A549 (cell line): ENCODE data around the gene SUPT3H.

Experiments used
- CTCF ChIP-seq: fragments of >200 bp; sonication (Bioruptor Twin); formaldehyde crosslinking; IDR thresholded peaks from 3 replicates; pipeline ENCODE4 v1.5.1; 2016
- EHMT2 ChIP-seq: fragments of 200-600 bp; sonication (generic); IDR thresholded peaks from 2 replicates; pipeline ENCODE4 v1.6.1; 2016; ENCODE audit warnings: antibody characterized with exemption, low read depth, mild to moderate bottlenecking, moderate library complexity
- JUN ChIP-seq, 2 experiments: fragments of >200 bp; sonication (Bioruptor Twin); formaldehyde crosslinking; IDR thresholded peaks; 2 replicates in 1 of 2; 3 replicates in 1 of 2; pipeline ENCODE4 v1.6.1; 2016 to 2017
- POLR2A ChIP-seq: IDR thresholded peaks from 2 replicates; pipeline ENCODE4 v1.6.1; 2012; ENCODE audit warnings: mild to moderate bottlenecking, low read length
- POLR2AphosphoS2 ChIP-seq: conservative IDR thresholded peaks from 2 replicates; pipeline ENCODE4 v1.6.1; 2012; ENCODE audit warnings: low read length, improper control_type of control experiment, inconsistent platforms
- RAD21 ChIP-seq, 2 experiments: fragments of >200 bp in 1 of 2; sonication (Bioruptor Twin) in 1 of 2; formaldehyde crosslinking in 1 of 2; IDR thresholded peaks in 1 of 2; conservative IDR thresholded peaks in 1 of 2; 2 replicates in 1 of 2; 3 replicates in 1 of 2; pipeline ENCODE4 v1.6.1; 2012 to 2018; ENCODE audit warnings: inconsistent platforms in 1 of 2
- RFX5 ChIP-seq: fragments of 450-650 bp; IDR thresholded peaks from 2 replicates; pipeline ENCODE4 v1.7.1; 2014; ENCODE audit warnings: antibody characterized with exemption, mild to moderate bottlenecking, moderate library complexity
- SREBF2 ChIP-seq: fragments of 450-650 bp; IDR thresholded peaks from 2 replicates; pipeline ENCODE4 v1.6.1; 2014; ENCODE audit warnings: mild to moderate bottlenecking, moderate library complexity
- TP53 ChIP-seq: fragments of 250-450 bp; sonication (Bioruptor Pico); IDR thresholded peaks from 2 replicates; pipeline ENCODE4 v1.5.0; 2021; ENCODE audit warnings: mild to moderate bottlenecking, moderate library complexity
- ZNF302 ChIP-seq: fragments of 250-450 bp; sonication (Bioruptor Pico); IDR thresholded peaks from 2 replicates; pipeline ENCODE4 v1.9.0; 2021; ENCODE audit warnings: inconsistent platforms, mild to moderate bottlenecking, moderate library complexity
- TF ChIP-seq, protein P1 (sequence below): fragments of 200-600 bp; sonication (generic); IDR thresholded peaks from 2 replicates; pipeline ENCODE4 v1.6.1; 2016; ENCODE audit warnings: antibody characterized with exemption, mild to moderate bottlenecking, moderate library complexity
- TF ChIP-seq, protein P2 (sequence below): IDR thresholded peaks from 2 replicates; pipeline ENCODE4 v1.6.1; 2012

- TF ChIP-seq RFX5 (no peak), CTCF (no peak), EHMT2 (no peak), TP53 (no peak), POLR2A (no peak), JUN (IDR thresholded peaks at IDR 0.05) (no peak), ZNF302 (CRISPR knock-in tag) (no peak), POLR2AphosphoS2 (no peak), RAD21 (conservative IDR thresholded peaks at IDR 0.05 in 1 of 2, IDR thresholded peaks at IDR 0.05 in 1 of 2) (no peak), SREBF2 (no peak)
- TF ChIP-seq, protein P1, sequence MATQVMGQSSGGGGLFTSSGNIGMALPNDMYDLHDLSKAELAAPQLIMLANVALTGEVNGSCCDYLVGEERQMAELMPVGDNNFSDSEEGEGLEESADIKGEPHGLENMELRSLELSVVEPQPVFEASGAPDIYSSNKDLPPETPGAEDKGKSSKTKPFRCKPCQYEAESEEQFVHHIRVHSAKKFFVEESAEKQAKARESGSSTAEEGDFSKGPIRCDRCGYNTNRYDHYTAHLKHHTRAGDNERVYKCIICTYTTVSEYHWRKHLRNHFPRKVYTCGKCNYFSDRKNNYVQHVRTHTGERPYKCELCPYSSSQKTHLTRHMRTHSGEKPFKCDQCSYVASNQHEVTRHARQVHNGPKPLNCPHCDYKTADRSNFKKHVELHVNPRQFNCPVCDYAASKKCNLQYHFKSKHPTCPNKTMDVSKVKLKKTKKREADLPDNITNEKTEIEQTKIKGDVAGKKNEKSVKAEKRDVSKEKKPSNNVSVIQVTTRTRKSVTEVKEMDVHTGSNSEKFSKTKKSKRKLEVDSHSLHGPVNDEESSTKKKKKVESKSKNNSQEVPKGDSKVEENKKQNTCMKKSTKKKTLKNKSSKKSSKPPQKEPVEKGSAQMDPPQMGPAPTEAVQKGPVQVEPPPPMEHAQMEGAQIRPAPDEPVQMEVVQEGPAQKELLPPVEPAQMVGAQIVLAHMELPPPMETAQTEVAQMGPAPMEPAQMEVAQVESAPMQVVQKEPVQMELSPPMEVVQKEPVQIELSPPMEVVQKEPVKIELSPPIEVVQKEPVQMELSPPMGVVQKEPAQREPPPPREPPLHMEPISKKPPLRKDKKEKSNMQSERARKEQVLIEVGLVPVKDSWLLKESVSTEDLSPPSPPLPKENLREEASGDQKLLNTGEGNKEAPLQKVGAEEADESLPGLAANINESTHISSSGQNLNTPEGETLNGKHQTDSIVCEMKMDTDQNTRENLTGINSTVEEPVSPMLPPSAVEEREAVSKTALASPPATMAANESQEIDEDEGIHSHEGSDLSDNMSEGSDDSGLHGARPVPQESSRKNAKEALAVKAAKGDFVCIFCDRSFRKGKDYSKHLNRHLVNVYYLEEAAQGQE = no peak
- TF ChIP-seq, protein P2, sequence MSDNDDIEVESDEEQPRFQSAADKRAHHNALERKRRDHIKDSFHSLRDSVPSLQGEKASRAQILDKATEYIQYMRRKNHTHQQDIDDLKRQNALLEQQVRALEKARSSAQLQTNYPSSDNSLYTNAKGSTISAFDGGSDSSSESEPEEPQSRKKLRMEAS = no peak
Measured at GRCh38 chr6:44837741-44838140, 540.0 kb downstream of the SUPT3H start.
